K562 (cell line): Measurements from ENCODE around the gene FHIT. TPM values are rescaled to one million over a fixed set of nuclear protein-coding genes. Genes with fewer than 3 reads are reported as not detected.

Source experiments
- ATAC-seq: fragments of 200-7000 bp; cut with Tn5 transposase; 3 replicates; pipeline ENCODE4 v1.9.1; 2020; ENCODE audit warnings: moderate library complexity
- BruUV-seq: library from RNA; stranded (reverse); fragments of 400-500 nt; replicated peaks from 2 replicates; lab custom pipeline; 2021; lab: Mats Ljungman, UMichigan
- CTCF ChIA-PET: fragments of 300-600 bp; formaldehyde crosslinking; extraction: SDS; loops from one replicate; lab custom pipeline; 2021; ENCODE audit warnings: low intra/inter-chr PET ratio; lab: Yijun Ruan, JAX
- POLR2A ChIA-PET: fragments of 300-600, 350-650 bp; sonication (Branson Sonifier 250); formaldehyde crosslinking; extraction: SDS; loops from one replicate; lab custom pipeline; 2021; ENCODE audit warnings: antibody characterized with exemption, inconsistent platforms; lab: Yijun Ruan, JAX
- DNase-seq, 4 experiments: peaks; one replicate each; pipeline versions ENCODE4 v3.0.0 to v3.0.0-alpha.2; 2011 to 2018; ENCODE audit warnings: low spot score in 3 of 4, mixed read lengths in 3 of 4; ENCODE audit errors: extremely low read depth in 1 of 4
- FAIRE-seq: peaks from 2 replicates; lab custom pipeline; 2011; peaks lifted over from hg19 to GRCh38; lab: Jason Lieb, UNC
- H2AFZ ChIP-seq: 2 replicates; pipeline ENCODE4 v1.6.0; 2011; ENCODE audit warnings: low read depth, low read length, control low read depth, inconsistent platforms
- H3K27ac ChIP-seq: fragments of 200-600 bp; 3 replicates; pipeline ENCODE4 v1.8.0; 2011; ENCODE audit warnings: low read depth, mild to moderate bottlenecking, control low read depth, inconsistent platforms, low read length, moderate library complexity, mixed read lengths; ENCODE audit errors: extremely low read depth
- H3K27me3 ChIP-seq, 2 experiments: fragments of 300-600 bp in 1 of 2; 2 replicates in 1 of 2; 3 replicates in 1 of 2; pipeline versions ENCODE4 v1.6.0 to v1.8.0; 2011; ENCODE audit warnings: inconsistent platforms in 2 of 2, low read length in 2 of 2, mild to moderate bottlenecking in 1 of 2, mixed read lengths in 1 of 2, moderate library complexity in 1 of 2; ENCODE audit not compliant: control insufficient read depth in 2 of 2, insufficient read depth in 2 of 2
- H3K36me3 ChIP-seq: fragments of 300-600 bp; 3 replicates; pipeline ENCODE4 v1.8.0; 2011; ENCODE audit warnings: mild to moderate bottlenecking, low read length, inconsistent platforms; ENCODE audit not compliant: control insufficient read depth, insufficient read depth
- H3K4me1 ChIP-seq, 2 experiments: fragments of 200-600 bp in 1 of 2; replicated peaks in 1 of 2; 2 replicates in 1 of 2; 3 replicates in 1 of 2; pipeline versions ENCODE4 v1.5.1 to v1.8.0; 2011; ENCODE audit warnings: inconsistent platforms in 2 of 2, low read length in 2 of 2, mild to moderate bottlenecking in 1 of 2, mixed read lengths in 1 of 2, moderate library complexity in 1 of 2; ENCODE audit not compliant: control insufficient read depth in 2 of 2, insufficient read depth in 2 of 2
- H3K4me2 ChIP-seq: 2 replicates; pipeline ENCODE4 v1.6.1; 2011; ENCODE audit warnings: low read length, control low read depth, inconsistent platforms, mixed read lengths; ENCODE audit not compliant: insufficient read depth
- H3K4me3 ChIP-seq: fragments of 200-600 bp; sonication (generic), shearing (Covaris generic); 2 replicates; pipeline ENCODE4 v1.5.1; 2016; ENCODE audit warnings: control low read depth, inconsistent platforms
- H3K79me2 ChIP-seq: fragments of 200-600 bp; 3 replicates; pipeline ENCODE4 v1.8.0; 2011; ENCODE audit warnings: low read length, inconsistent platforms; ENCODE audit not compliant: control insufficient read depth, insufficient read depth
- H3K9ac ChIP-seq, 2 experiments: 2 replicates each; pipeline versions ENCODE4 v1.6.0 to v1.6.1; 2011; ENCODE audit warnings: low read depth in 2 of 2, low read length in 2 of 2, control low read depth in 1 of 2, inconsistent platforms in 1 of 2, mild to moderate bottlenecking in 1 of 2, mixed read lengths in 1 of 2; ENCODE audit not compliant: insufficient read depth in 1 of 2
- H3K9me1 ChIP-seq: one replicate; pipeline ENCODE4 v1.6.0; 2011; ENCODE audit warnings: inconsistent platforms, mild to moderate bottlenecking, low read length, moderate library complexity; ENCODE audit not compliant: control insufficient read depth, insufficient read depth
- H3K9me3 ChIP-seq: replicated peaks from 2 replicates; pipeline ENCODE4 v1.5.1; 2011; ENCODE audit warnings: low read depth, low read length, inconsistent platforms; ENCODE audit not compliant: control insufficient read depth, insufficient read depth
- H4K20me1 ChIP-seq: replicated peaks from 2 replicates; pipeline ENCODE4 v1.6.1; 2011; ENCODE audit warnings: low read length, inconsistent platforms, mixed read lengths; ENCODE audit not compliant: control insufficient read depth, insufficient read depth
- BCL6 ChIP-seq: fragments of 250-450 bp; sonication (Bioruptor Pico); IDR thresholded peaks from 2 replicates; pipeline ENCODE4 v1.4.0; 2020
- E4F1 ChIP-seq: fragments of 250-450 bp; sonication (Bioruptor Pico); IDR thresholded peaks from 2 replicates; pipeline ENCODE4 v1.5.0; 2021; ENCODE audit warnings: mild to moderate bottlenecking, borderline replicate concordance
- ELK1 ChIP-seq: sonication (generic); formaldehyde crosslinking; IDR thresholded peaks from 2 replicates; pipeline ENCODE4 v1.8.1; 2022; ENCODE audit warnings: missing genetic modification reagents
- ELK3 ChIP-seq: fragments of 450-650 bp; formaldehyde crosslinking; IDR thresholded peaks from 2 replicates; pipeline ENCODE4 v1.4.0; 2020; ENCODE audit warnings: mild to moderate bottlenecking
- EP400 ChIP-seq: fragments of 450-650 bp; IDR thresholded peaks from 2 replicates; pipeline ENCODE4 v1.6.1; 2017; ENCODE audit warnings: antibody characterized with exemption, mild to moderate bottlenecking, moderate library complexity
- ESRRB ChIP-seq: fragments of 250-450 bp; sonication (Bioruptor Pico); IDR thresholded peaks from 2 replicates; pipeline ENCODE4 v1.5.0; 2020; ENCODE audit warnings: mild to moderate bottlenecking, moderate library complexity, borderline replicate concordance
- FOXM1 ChIP-seq, 2 experiments: fragments of 450-650 bp in 1 of 2; sonication (generic) in 1 of 2; formaldehyde crosslinking in 1 of 2; IDR thresholded peaks; 2 replicates each; pipeline versions ENCODE4 v1.6.1 to v1.9.0; 2017 to 2022; ENCODE audit warnings: low read depth in 2 of 2, mild to moderate bottlenecking in 2 of 2, missing genetic modification reagents in 1 of 2, moderate library complexity in 1 of 2
- GABPB1 ChIP-seq: sonication (generic); formaldehyde crosslinking; IDR thresholded peaks from 2 replicates; pipeline ENCODE4 v1.8.0; 2022; ENCODE audit warnings: mild to moderate bottlenecking, missing genetic modification reagents
- HDAC2 ChIP-seq: fragments of 450-650 bp; IDR thresholded peaks from 2 replicates; pipeline ENCODE4 v1.6.1; 2016; ENCODE audit warnings: mild to moderate bottlenecking
- JUN ChIP-seq, 2 experiments: sonication (generic) in 1 of 2; formaldehyde crosslinking in 1 of 2; IDR thresholded peaks; 2 replicates each; pipeline versions ENCODE4 v1.6.1 to v1.8.0; 2012 to 2022; ENCODE audit warnings: borderline replicate concordance in 2 of 2, mild to moderate bottlenecking in 2 of 2, improper control_type of control experiment in 1 of 2, low read depth in 1 of 2, low read length in 1 of 2, missing genetic modification reagents in 1 of 2
- POLR2B ChIP-seq: fragments of 450-650 bp; IDR thresholded peaks from 2 replicates; pipeline ENCODE4 v1.6.1; 2018; ENCODE audit warnings: low read depth; ENCODE audit not compliant: partially characterized antibody
- RFX1 ChIP-seq: fragments of 450-650 bp; IDR thresholded peaks from 2 replicates; pipeline ENCODE4 v1.6.1; 2016; ENCODE audit warnings: mild to moderate bottlenecking, moderate library complexity
- SIN3B ChIP-seq: fragments of 450-650 bp; IDR thresholded peaks from 2 replicates; pipeline ENCODE4 v1.6.1; 2017; ENCODE audit warnings: low read depth, mild to moderate bottlenecking, moderate library complexity
- STAT5B ChIP-seq: fragments of 250-450 bp; sonication (Bioruptor Pico); IDR thresholded peaks from 2 replicates; pipeline ENCODE4 v1.8.0; 2021; ENCODE audit warnings: mild to moderate bottlenecking, inconsistent platforms
- TCF3 ChIP-seq: sonication (generic); formaldehyde crosslinking; IDR thresholded peaks from 2 replicates; pipeline ENCODE4 v1.4.0; 2020; ENCODE audit warnings: mild to moderate bottlenecking, missing genetic modification reagents
- TEAD1 ChIP-seq, 2 experiments: fragments of 450-650 bp in 1 of 2; sonication (generic) in 1 of 2; formaldehyde crosslinking; IDR thresholded peaks; 2 replicates each; pipeline versions ENCODE4 v1.4.0 to v1.8.0; 2020 to 2022; ENCODE audit warnings: mild to moderate bottlenecking in 2 of 2, missing genetic modification reagents in 1 of 2
- XRCC4 ChIP-seq: IDR thresholded peaks from one replicate; pipeline ENCODE4 v1.6.1; 2011; ENCODE audit not compliant: insufficient read depth, insufficient read length; ENCODE audit errors: extremely low read depth
- ZBED1 ChIP-seq: IDR thresholded peaks from 2 replicates; pipeline ENCODE4 v1.6.1; 2014
- ZNF740 ChIP-seq, 3 experiments: fragments of 200-800 bp in 1 of 3; sonication (Bioruptor generic) in 1 of 3; sonication (generic) in 1 of 3; formaldehyde crosslinking in 1 of 3; IDR thresholded peaks; 2 replicates each; pipeline versions ENCODE4 v1.6.1 to v1.8.0; 2016 to 2022; ENCODE audit warnings: mild to moderate bottlenecking in 2 of 3, missing compliant biosample characterization in 2 of 3, missing genetic modification characterization in 2 of 3, missing genetic modification reagents in 1 of 3
- in situ Hi-C: fragments of 300-500 bp; cut with MboI; formaldehyde crosslinking; loops from 4 replicates; pipeline ENCODE4 v1.15.0; 2018; ENCODE audit warnings: inconsistent platforms, mixed read lengths
- intact Hi-C: fragments of 100-400 bp; cut with micrococcal nuclease; formaldehyde crosslinking; loops from 2 replicates; pipeline ENCODE4 v1.14.2; 2022
- polyA plus RNA-seq, 8 experiments: library from polyadenylated mRNA; depleted of rRNA in 4 of 8; stranded (reverse) in 5 of 8; unstranded in 3 of 8; fragments of >200 nt; fragmentation: Nextera tagmentation in 2 of 8; fragmentation: Illumina TruSeq in 1 of 8; extraction: Ambion mirVana in 2 of 8; extraction: Trizol in 1 of 8; gene quantifications; 2 replicates each; pipeline versions ENCODE4 v1.2.1 to v1.2.3, GENCODE V29; 2011 to 2014; ENCODE audit warnings: inconsistent platforms in 1 of 8, missing spikeins in 1 of 8
- total RNA-seq, 7 experiments: library from RNA; depleted of rRNA in 6 of 7; stranded (reverse); fragments of >200 nt in 6 of 7; fragmentation: Illumina TruSeq in 2 of 7; extraction: Trizol in 2 of 7; gene quantifications; 2 replicates each; pipeline versions ENCODE4 v1.2.1 to v1.2.3, GENCODE V29; 2011 to 2021; ENCODE audit warnings: low replicate concordance in 1 of 7

FHIT gene
- total and polyA plus RNA-seq, 9 of the 15 experiments (the other 6 are each of a cell fraction or from before 2014, with no cell fraction given), result 1.7 to 9.1 (median 4.3) TPM

- BruUV-seq, result no TSS peak
- no peaks in the 10 kb centered on the region for H3K36me3 ChIP-seq
- H3K9me1 ChIP-seq, result no peaks in the 10 kb centered on the region
- FAIRE-seq (no peak), ATAC-seq (no peak)
- CTCF ChIA-PET, result no interaction called here
- H3K4me1 ChIP-seq, result no peaks in the 10 kb centered on the region
- no peak overlapping the region for H3K4me3 ChIP-seq
- H3K27ac ChIP-seq, result no peak overlapping the region
- no peaks in the 10 kb centered on the region for H3K79me2 ChIP-seq
- TF ChIP-seq XRCC4 (no peak), ESRRB (CRISPR knock-in tag) (no peak), JUN (IDR thresholded peaks at IDR 0.05; ENCODE audit: borderline replicate concordance, low read depth, low read length) (no peak), JUN (CRISPR knock-in tag; IDR thresholded peaks at IDR 0.05; ENCODE audit: borderline replicate concordance) (no peak), TCF3 (CRISPR knock-in tag) (no peak), HDAC2 (no peak), E4F1 (CRISPR knock-in tag) (no peak), TEAD1 (CRISPR knock-in tag; IDR thresholded peaks at IDR 0.05) (no peak), POLR2B (no peak), FOXM1 (IDR thresholded peaks at IDR 0.05; ENCODE audit: low read depth) (no peak), FOXM1 (CRISPR knock-in tag; IDR thresholded peaks at IDR 0.05; ENCODE audit: low read depth) (no peak), SIN3B (no peak), RFX1 (no peak), STAT5B (CRISPR knock-in tag) (no peak), GABPB1 (CRISPR knock-in tag) (no peak), BCL6 (CRISPR knock-in tag) (no peak), ELK1 (CRISPR knock-in tag) (no peak), ELK3 (CRISPR knock-in tag) (no peak), ZBED1 (no peak), EP400 (no peak), ZNF740 (CRISPR knock-in tag; IDR thresholded peaks at IDR 0.05) (no peak), ZNF740 (tag; IDR thresholded peaks at IDR 0.05) (no peak)
- TF ChIP-seq, all 486 proteins: peak for 0
- intact Hi-C loops (no loop called here), in situ Hi-C loops (no loop called here)
- DNase-seq, result no peak
- no peaks in the 10 kb centered on the region for H3K27me3 ChIP-seq
- H3K9me3 ChIP-seq, result no peaks in the 10 kb centered on the region
- no peak overlapping the region for H3K4me2 ChIP-seq
- no peak overlapping the region for H3K9ac ChIP-seq
- no peaks in the 10 kb centered on the region for H4K20me1 ChIP-seq
- POLR2A ChIA-PET, result no interaction called here
- H2AFZ ChIP-seq, result no peak overlapping the region
Observed at GRCh38 chr3:60697132-60697531, 554.1 kb downstream of the FHIT start.
